Measurements from ENCODE around the gene MYBPHL.
"Not testable (repeated sequence)": the region's sequence is repeated elsewhere in the genome, so short reads cannot be mapped to it uniquely, and the experiment has no call there.

Gene MYBPHL

GRCh38 chr1:109304226-109304920, 2.4 kb downstream of the MYBPHL start:
- DNase-seq = no peak

- no peak for DNase-seq
Observed at GRCh38 chr1:109301874-109302273, 4.9 kb downstream of the MYBPHL start.

GRCh38 chr1:109300650-109301151, 6.1 kb downstream of the MYBPHL start:
- DNase-seq = no peak

- DNase-seq = no peak
Observed at GRCh38 chr1:109299558-109300343, 7.1 kb downstream of the MYBPHL start.

GRCh38 chr1:109298666-109299557, 7.9 kb downstream of the MYBPHL start:
- no peak for DNase-seq

GRCh38 chr1:109296782-109297181, 10.0 kb downstream of the MYBPHL start:
- no peak for DNase-seq

- no peak for DNase-seq
Observed at GRCh38 chr1:109295712-109296415, 10.9 kb downstream of the MYBPHL start.

GRCh38 chr1:109294481-109294880, 12.3 kb downstream of the MYBPHL start:
- no peak for DNase-seq

GRCh38 chr1:109293026-109293425, 13.8 kb downstream of the MYBPHL start:
- no peak for DNase-seq

- DNase-seq = no peak
Observed at GRCh38 chr1:109292364-109292763, 14.4 kb downstream of the MYBPHL start.

GRCh38 chr1:109290998-109291397, 15.8 kb downstream of the MYBPHL start:
- no peak for DNase-seq

- no peak for DNase-seq
Observed at GRCh38 chr1:109290137-109290536, 16.7 kb downstream of the MYBPHL start.

- not testable (repeated sequence) for DNase-seq
Observed at GRCh38 chr1:109286762-109287161, 20.0 kb downstream of the MYBPHL start.

GRCh38 chr1:109283748-109284600, 22.8 kb downstream of the MYBPHL start:
- no peak for DNase-seq

- peak; percentile 84 for DNase-seq
Observed at GRCh38 chr1:109282952-109283747, 23.7 kb downstream of the MYBPHL start, which contains the start of gene PSRC1. Gene PSRC1 (minus strand): TSS chr1:109283145.

GRCh38 chr1:109282497-109282951, 24.3 kb downstream of the MYBPHL start:
- DNase-seq = no peak

- no peak for DNase-seq
Observed at GRCh38 chr1:109281680-109282496, 24.9 kb downstream of the MYBPHL start.

- DNase-seq = no peak
Observed at GRCh38 chr1:109280862-109281261, 25.9 kb downstream of the MYBPHL start.

- DNase-seq = no peak
Observed at GRCh38 chr1:109279615-109280278, 27.1 kb downstream of the MYBPHL start.
